ENCODE data around the gene KIF6.
"Not testable (repeated sequence)": the region's sequence is repeated elsewhere in the genome, so short reads cannot be mapped to it uniquely, and the experiment has no call there.

The KIF6 gene

DNA sequence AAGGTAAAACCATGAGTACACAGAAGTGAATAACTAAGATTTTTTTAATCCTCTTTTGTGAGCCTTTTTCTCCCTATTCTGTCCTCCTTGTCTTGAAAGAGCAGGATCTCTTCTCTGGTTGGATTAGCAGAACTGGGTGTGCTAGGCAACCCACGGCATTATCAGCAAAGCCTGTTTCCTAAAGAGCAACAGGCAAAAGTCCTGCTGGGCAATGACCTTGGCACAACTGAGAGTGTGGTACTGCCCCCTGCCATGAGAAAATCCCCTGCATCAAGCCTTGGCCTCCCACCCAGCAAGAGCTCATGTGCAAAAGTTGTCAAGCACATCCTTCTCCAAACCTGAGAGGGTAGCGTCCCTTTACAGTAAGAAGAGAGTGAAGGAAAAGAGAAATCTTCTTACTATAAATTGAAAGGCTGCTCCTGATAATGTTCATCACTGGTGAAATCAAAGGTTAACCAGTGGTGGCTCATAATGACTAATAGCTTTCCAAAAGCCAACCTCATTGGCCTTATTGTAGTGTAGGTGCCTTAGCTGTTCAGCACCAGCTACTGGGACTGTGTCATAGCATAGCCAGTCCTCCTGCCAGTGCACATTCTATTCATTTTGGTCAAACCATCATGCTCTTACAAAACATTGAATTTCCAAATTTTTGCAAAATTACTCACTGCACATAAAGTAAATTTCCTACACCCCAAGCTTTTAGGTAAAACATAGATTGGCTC lies 17.1 kb downstream of the KIF6 start:
- DNase-seq (ENCODE audit: low read depth), result no peak

GRCh38 chr6:39706819-39707335 lies 18.3 kb downstream of the KIF6 start:
- DNase-seq (ENCODE audit: low read depth), result no peak

DNA sequence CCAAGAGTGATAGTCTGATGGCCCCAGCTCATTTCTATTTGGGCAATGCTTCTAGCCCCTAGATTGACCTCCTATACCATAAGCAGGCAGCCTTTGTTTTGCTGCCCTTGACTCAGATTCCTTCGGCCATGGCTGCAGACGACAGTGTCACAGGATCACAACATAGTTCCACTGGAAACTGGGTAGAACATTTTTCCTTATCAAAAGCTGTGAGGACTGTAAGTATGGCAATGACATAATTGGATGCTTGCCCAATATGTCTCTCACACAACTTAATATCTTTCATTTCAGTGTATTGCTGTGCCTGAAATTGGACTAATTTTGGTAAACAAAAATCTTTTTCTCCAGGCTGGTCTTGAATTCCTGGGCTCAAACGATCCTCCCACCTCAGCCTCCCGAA lies 22.9 kb downstream of the KIF6 start:
- DNase-seq (ENCODE audit: low read depth), result no peak

- no peak for DNase-seq (ENCODE audit: low read depth)
These were observed 24.8 kb downstream of the KIF6 start for GRCh38 chr6:39700362-39700761.

GRCh38 chr6:39698789-39699188 lies 26.4 kb downstream of the KIF6 start:
- no peak for DNase-seq (ENCODE audit: low read depth)

GRCh38 chr6:39696986-39697788 lies 28.0 kb downstream of the KIF6 start:
- no peak for DNase-seq (ENCODE audit: low read depth)

- DNase-seq (ENCODE audit: low read depth), result no peak
These were observed 29.8 kb downstream of the KIF6 start for GRCh38 chr6:39695447-39695846.

GRCh38 chr6:39693206-39693605 lies 32.0 kb downstream of the KIF6 start:
- no peak for DNase-seq (ENCODE audit: low read depth)

DNA sequence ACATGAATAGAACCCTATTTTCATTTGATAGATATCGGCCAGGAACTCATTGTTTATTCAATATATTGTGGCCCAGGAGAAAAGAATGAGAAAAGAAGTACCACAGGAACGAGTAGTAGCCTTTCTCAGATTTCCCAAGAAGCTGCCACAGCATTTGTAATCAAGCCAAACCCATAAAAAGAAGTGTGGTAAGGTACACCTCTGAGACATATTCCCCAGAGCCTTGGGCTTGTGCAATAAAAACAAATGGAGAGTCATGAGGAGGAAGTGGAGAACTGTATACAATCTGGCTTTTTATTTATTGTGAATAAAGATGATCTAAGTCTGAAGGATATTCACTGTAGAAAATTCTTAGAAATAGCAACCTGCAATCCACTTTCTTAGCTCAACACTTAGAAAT lies 36.7 kb downstream of the KIF6 start:
- DNase-seq (ENCODE audit: low read depth), result no peak

DNA sequence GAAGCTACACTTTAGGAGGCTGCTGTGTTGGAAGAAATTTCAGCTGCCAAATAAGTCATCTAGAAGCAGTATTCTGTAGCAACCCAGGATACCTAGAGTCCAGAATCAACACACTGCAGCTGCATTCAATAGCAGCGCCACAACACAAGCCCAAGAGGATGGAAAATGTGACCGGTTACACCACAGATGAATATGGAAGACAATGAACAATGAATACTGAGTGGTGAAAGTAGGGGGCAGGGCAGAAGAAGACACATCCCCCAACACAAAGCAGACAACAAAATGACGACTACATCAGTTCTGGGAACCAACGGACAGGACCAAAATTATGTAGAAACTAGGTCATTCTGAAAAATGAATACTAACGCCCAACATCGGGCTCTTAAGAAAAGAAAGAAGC lies 38.2 kb downstream of the KIF6 start:
- DNase-seq (ENCODE audit: low read depth), result no peak

DNA sequence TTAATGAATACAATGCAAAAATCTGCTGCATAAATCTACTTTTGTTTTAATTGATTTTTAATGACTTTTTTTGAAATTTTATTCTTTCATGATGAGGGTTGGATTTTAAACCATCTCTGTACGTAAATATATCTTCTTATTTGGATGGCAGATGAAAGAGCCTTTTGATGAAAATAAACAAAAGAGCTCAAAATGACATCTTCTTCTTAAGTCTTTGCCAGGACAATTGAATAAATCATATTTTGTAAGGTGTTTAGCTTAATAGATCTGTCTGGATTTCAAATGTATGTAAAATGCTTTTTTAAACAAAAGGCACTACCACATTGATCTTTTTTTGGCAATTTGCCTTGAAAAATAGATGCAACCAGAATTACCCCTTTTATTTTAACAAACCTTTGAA lies 39.3 kb downstream of the KIF6 start:
- DNase-seq (ENCODE audit: low read depth), result no peak

DNA sequence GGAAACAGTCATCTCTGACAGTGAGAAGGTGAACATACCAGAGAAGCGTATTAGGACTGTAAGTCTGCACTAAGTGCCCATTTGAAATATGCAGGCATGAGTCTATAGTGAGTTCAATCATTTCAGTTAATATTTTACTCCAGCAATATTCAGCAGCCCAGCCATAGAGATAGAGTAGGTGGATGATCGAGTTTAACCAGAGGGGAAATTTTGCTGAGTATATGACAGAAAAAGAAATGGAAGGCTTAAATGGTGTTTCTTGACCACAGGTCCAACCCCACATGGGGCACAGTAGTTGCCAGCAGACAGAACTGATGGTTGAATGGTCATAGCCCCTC lies 39.8 kb downstream of the KIF6 start:
- DNase-seq (ENCODE audit: low read depth), result no peak

DNA sequence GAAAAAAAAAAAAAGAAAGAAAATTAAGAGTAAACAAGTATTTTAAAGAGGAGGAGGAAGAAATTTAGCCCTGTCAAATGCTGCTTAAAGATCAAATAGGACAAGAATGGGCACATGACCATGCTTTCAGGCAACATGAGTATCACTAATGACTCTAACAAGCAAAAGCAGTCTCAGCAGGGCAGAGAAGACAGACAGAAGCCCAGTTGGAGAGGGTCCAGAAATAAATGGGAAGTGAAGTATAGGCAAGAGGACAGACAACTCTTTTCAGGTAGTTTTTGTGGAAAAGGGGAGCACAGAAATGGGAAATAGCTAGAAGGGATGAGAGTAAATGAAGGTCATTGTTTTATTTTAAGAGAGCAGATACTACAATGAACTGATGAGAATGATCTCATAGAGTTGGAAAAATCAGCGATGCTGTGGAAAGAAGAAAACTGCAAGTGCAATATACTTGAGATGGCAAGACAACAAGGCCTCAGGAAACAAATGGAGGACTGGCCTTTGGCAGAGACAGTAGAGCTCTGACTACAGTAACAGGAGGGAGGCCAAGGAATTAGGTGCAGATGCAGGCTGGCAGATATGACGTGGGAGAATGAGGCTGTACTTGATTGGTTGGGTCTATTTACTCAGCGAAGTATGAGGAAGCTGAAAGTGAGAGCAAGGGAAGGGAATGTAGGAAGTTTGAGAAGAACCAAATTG lies 40.3 kb downstream of the KIF6 start:
- DNase-seq (ENCODE audit: low read depth), result no peak

GRCh38 chr6:39681674-39682121 lies 43.5 kb downstream of the KIF6 start:
- DNase-seq (ENCODE audit: low read depth), result no peak

DNA sequence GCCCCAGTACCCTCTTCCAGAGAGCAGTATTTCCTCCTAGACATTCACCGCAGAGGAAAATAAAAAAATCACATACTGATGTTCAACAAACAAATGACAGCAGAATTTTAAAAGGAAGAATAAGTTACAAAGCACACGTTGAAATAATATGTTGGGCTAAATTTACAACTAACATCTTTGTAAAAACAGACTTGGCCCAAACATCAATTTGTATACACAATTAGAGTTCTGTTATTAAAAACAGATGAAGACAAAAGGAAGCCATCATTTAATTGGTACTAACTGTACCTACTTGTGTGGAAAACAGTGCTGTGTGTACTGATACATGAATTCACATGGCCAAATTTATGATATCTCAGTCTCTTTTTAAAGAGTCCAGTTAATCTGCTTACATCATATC lies 46.3 kb downstream of the KIF6 start:
- DNase-seq (ENCODE audit: low read depth), result no peak

GRCh38 chr6:39677318-39677717 lies 47.9 kb downstream of the KIF6 start:
- not testable (repeated sequence) for DNase-seq (ENCODE audit: low read depth)

DNA sequence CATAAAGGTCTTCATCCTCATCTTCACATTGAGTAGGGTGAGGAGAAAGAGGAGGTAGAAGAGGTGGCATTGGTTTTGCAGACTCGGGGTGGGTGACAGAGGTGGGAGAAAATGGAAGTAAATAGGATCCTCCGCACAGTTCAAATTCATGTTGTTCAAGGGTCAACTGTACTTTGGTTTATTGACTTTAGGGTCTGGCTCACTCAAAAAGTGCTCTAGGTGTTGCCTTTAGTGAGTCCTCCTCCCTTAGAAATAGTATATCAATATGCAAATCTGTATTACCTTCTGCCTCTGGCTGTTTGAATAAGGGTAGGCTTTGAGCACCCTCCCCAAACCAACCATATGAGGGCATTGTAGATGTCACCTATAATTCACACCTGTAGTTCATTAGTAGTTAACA lies 54.7 kb downstream of the KIF6 start:
- DNase-seq (ENCODE audit: low read depth), result no peak

GRCh38 chr6:39669973-39670342 lies 55.2 kb downstream of the KIF6 start:
- no peak for DNase-seq (ENCODE audit: low read depth)

GRCh38 chr6:39669207-39669972 lies 55.8 kb downstream of the KIF6 start:
- no peak for DNase-seq (ENCODE audit: low read depth)

GRCh38 chr6:39666706-39667489 lies 58.3 kb downstream of the KIF6 start:
- no peak for DNase-seq (ENCODE audit: low read depth)

DNA sequence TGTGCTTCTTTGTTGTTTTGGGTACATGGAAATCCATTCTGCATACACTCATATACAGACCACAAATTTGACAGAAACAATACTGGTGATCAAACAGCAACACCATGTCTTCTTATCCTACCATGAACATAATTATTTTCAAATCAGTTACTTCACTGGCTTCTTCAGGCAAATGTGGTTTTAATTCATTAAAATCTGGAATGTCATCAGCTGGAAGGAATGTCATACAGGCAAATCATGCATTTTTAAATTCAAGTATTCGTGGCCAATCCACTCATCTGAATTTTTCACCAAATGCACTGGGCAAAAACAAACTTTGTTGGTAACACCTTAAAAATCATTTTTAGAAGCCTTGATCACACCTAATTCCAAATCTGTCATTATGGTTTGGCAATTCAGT lies 59.3 kb downstream of the KIF6 start:
- DNase-seq (ENCODE audit: low read depth), result no peak
